CD4-positive, alpha-beta T cell treated with Interleukin-12 subunit alpha and Interleukin-12 subunit beta, for 1 hour (primary cell): Measurements from ENCODE around the gene HCRTR1.

Experiments used
- DNase-seq: peaks from one replicate; pipeline ENCODE4 v3.0.0-alpha.2; 2020

Gene HCRTR1

DNA sequence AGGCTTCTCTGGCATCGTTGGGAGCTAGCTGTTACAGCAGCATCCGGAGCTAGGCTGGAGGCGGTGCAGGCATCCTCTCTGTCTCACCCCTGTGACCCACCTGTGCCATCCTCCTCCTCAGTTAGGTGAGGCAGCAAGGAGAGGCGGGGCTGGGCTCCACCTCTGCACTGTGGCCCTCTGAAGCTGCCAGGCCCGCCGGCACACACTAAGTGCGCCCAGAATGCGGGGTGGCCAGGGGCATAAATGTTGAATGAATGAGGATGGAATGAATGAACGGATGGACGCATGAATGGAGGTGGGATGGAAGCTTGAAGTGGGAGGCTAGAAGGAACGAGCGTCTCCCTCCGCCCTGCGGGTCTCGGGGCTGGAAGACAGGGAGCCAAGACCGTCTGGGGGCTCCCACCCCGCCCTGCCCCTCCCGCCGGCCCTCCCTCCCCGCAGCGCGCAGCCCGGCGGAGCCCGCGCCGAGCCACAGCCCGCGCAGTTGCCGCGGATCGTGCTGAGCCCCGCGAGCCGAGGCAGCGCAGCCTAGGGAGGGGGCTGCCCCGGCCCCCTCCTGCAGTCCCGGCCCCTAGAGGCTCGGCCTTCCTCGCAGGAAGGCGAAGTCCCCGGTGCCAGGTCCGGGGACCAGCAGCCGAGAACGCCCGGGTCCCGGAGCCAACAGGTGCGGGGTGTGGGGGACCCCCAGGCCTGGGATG is at the start of gene HCRTR1:
Gene HCRTR1, plus strand, starts transcription at position 472 of the 698 bp plus-strand sequence. CDS start 1,504 bp downstream, outside the sequence.
- DNase-seq = no peak

GRCh38 chr1:31567956-31568570 is 49.4 kb upstream of the HCRTR1 start:
- DNase-seq = no peak

GRCh38 chr1:31568895-31569595 is 48.4 kb upstream of the HCRTR1 start:
- no peak for DNase-seq

- no peak for DNase-seq
These were observed 47.8 kb upstream of the HCRTR1 start for GRCh38 chr1:31569596-31570173.

- DNase-seq = no peak
These were observed 47.3 kb upstream of the HCRTR1 start for GRCh38 chr1:31570228-31570627.

GRCh38 chr1:31570906-31571305 is 46.6 kb upstream of the HCRTR1 start:
- no peak for DNase-seq

- no peak for DNase-seq
These were observed 45.9 kb upstream of the HCRTR1 start for GRCh38 chr1:31571340-31572295.

GRCh38 chr1:31572323-31573104 is 45.0 kb upstream of the HCRTR1 start:
- no peak for DNase-seq

- DNase-seq = no peak
These were observed 44.2 kb upstream of the HCRTR1 start for GRCh38 chr1:31573261-31573660.

DNA sequence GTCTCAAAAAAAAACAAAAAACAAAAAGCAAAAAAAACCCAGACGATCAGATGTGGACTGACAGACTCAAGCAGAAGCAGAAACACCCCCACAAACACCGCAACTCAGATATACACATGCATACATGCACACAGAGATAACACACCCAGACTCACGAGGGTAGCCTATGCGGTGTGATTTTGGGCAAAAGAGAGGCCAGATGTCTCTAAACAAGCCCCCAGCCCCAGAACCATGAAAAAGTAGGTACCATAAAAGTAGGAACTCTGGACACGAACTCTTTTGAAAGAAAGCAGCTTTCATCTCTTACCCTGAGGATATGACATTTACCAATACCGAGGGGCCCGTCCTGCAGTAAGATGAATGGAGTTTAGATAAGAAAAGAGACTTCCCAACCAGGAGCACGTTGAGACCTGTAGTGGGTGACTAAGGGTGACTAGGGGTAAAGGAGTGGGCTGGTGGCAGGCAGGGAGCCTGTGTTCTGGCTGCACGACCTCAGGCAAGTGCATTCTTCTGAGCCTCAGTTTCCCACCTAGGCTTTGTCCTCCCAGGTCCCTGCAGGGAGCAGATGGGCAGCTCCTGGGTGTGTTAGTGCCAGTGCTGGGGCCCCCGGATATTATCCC is 42.6 kb upstream of the HCRTR1 start:
- no peak for DNase-seq

GRCh38 chr1:31575369-31576140 is 41.9 kb upstream of the HCRTR1 start:
- DNase-seq = no peak

GRCh38 chr1:31576201-31576669 is 41.3 kb upstream of the HCRTR1 start, which contains the start of gene TINAGL1:
Gene TINAGL1, plus strand, starts transcription at chr1:31576515. Its CDS starts 634 bp downstream, at chr1:31577149.
- DNase-seq = no peak

DNA sequence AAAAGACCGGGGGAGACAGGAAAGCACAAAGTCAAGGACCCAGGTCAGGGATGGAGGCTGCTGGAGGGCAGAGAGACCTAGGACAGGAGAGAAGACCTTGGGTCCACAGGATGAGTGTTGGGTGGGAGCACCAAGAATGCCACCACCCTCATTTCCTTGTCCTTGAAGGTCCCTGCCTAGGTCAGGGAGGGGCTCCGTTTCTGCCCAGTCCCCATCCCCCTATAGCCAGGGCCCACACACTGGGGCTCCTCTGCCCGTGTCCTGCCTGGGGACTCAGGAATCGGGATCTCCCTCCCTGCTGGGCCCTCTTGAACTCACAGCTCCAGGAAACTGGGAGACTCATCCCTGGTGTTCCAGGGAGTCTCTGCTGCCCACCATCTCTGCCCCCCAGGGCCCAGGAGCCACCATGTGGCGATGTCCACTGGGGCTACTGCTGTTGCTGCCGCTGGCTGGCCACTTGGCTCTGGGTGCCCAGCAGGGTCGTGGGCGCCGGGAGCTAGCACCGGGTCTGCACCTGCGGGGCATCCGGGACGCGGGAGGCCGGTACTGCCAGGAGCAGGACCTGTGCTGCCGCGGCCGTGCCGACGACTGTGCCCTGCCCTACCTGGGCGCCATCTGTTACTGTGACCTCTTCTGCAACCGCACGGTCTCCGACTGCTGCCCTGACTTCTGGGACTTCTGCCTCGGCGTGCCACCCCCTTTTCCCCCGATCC is 40.6 kb upstream of the HCRTR1 start:
- DNase-seq = no peak

DNA sequence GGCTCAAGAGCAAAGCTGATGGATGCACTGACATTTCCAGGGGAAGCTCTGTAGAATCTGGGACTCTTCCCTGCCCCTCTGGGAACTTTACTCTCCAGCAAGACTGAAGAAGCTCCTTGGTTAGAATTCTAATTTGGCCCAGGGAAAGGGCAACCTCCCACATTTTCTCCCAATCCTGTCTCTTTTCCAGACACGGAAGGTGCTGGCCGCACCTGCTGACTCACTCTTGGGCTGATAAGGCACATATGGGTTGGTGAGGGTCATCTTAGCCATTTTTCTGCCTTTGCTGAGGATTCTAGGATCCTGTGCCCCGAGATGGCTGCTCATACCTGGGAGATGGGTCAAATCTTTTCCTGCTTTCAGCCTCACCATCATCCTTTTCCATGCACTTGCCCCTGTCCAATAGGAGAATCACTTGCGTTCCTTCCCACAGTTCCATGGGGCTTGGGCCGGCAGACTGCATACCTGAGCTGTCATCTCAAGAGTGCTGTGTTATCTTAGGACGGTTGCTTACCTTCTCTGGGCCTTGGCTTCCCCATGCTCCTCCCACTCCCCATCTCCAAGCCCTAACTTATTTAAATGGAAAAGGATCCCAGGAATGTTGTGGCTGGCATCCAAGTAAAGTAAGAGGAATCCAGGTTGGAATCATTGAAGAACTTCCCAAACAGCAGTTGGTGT is 39.8 kb upstream of the HCRTR1 start:
- DNase-seq = no peak

DNA sequence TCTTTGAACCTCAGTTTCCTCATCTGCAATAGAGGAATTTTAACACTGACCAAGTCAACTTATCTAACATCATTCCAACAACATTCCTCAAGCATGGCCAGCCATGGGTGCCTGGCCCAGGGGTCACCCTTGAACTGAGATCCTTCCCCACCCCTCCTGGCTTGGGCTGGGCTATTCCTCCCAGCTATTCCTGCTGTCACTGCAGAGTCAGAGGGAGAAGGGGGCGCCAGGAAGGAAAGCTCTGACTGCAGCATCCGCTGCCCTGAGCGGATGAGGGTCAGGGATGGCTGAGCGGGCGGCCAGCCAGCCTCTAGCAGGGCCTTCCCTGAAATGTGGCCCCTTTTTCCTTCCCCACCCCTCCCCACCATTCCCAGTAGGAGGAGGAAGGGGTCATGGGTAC is 38.1 kb upstream of the HCRTR1 start:
- DNase-seq = no peak

GRCh38 chr1:31580513-31580870 is 37.0 kb upstream of the HCRTR1 start:
- no peak for DNase-seq

- no peak for DNase-seq
These were observed 36.4 kb upstream of the HCRTR1 start for GRCh38 chr1:31580891-31581603.
